Panc1 (cell line): ENCODE data around the gene ADCY3. TPM values are rescaled to one million over a fixed set of nuclear protein-coding genes. Genes with fewer than 3 reads are reported as not detected.

Experiments
- ATAC-seq: fragments of 200-7000 bp; cut with Tn5 transposase; 2 replicates; pipeline ENCODE4 v1.9.1; 2020; ENCODE audit warnings: mild to moderate bottlenecking, moderate library complexity
- BruUV-seq: library from RNA; stranded (reverse); fragments of 400-500 nt; replicated peaks from 2 replicates; lab custom pipeline; 2021; lab: Mats Ljungman, UMichigan
- CTCF ChIA-PET: fragments of 300-600 bp; sonication (Branson Sonifier 250); formaldehyde crosslinking; loops from one replicate; lab custom pipeline; 2022; ENCODE audit warnings: antibody characterized with exemption; lab: Charles Lee
- POLR2A ChIA-PET: fragments of 300-600 bp; sonication (Branson Sonifier 250); formaldehyde crosslinking; loops from one replicate; lab custom pipeline; 2022; ENCODE audit warnings: antibody characterized with exemption; lab: Charles Lee
- DNase-seq: peaks from one replicate; pipeline ENCODE4 v3.0.0-alpha.2; 2010; ENCODE audit warnings: low read depth, low spot score
- H3K27ac ChIP-seq: 2 replicates; pipeline ENCODE4 v1.5.1; 2011; ENCODE audit warnings: mild to moderate bottlenecking, low read length, inconsistent platforms
- H3K27me3 ChIP-seq: fragments of 200-500 bp; sonication (Bioruptor generic); 2 replicates; pipeline ENCODE4 v1.6.0; 2014; ENCODE audit warnings: low read length, inconsistent platforms; ENCODE audit not compliant: control insufficient read depth, insufficient read depth
- H3K36me3 ChIP-seq: fragments of 200-500 bp; sonication (Bioruptor generic); 2 replicates; pipeline ENCODE4 v1.5.1; 2014; ENCODE audit warnings: inconsistent platforms, mild to moderate bottlenecking, low read length, moderate library complexity; ENCODE audit not compliant: control insufficient read depth, insufficient read depth
- H3K4me1 ChIP-seq: 2 replicates; pipeline ENCODE4 v1.5.1; 2011; ENCODE audit warnings: inconsistent platforms, mild to moderate bottlenecking, low read length, moderate library complexity; ENCODE audit not compliant: control insufficient read depth, insufficient read depth
- H3K4me3 ChIP-seq, 2 experiments: 2 replicates each; pipeline ENCODE4 v1.5.1; 2011 to 2012; ENCODE audit warnings: low read depth in 2 of 2, low read length in 2 of 2, mild to moderate bottlenecking in 2 of 2, inconsistent platforms in 1 of 2, moderate library complexity in 1 of 2
- H3K9me3 ChIP-seq: fragments of 200-500 bp; sonication (Bioruptor generic); 2 replicates; pipeline ENCODE4 v1.5.1; 2014; ENCODE audit warnings: low read depth, mild to moderate bottlenecking, inconsistent platforms, low read length, moderate library complexity; ENCODE audit not compliant: control insufficient read depth, insufficient read depth
- CTCF ChIP-seq: fragments of 450-650 bp; IDR thresholded peaks from 2 replicates; pipeline ENCODE4 v1.5.1; 2017; ENCODE audit warnings: mild to moderate bottlenecking
- POLR2AphosphoS5 ChIP-seq: IDR thresholded peaks from 2 replicates; pipeline ENCODE4 v1.6.1; 2012; ENCODE audit warnings: mild to moderate bottlenecking, low read depth, low read length, moderate library complexity
- REST ChIP-seq, 2 experiments: IDR thresholded peaks; 2 replicates each; pipeline ENCODE4 v1.6.1; 2011 to 2012; ENCODE audit warnings: low read depth in 2 of 2, control low read depth in 1 of 2, low read length in 1 of 2, mild to moderate bottlenecking in 1 of 2, moderate library complexity in 1 of 2; ENCODE audit not compliant: insufficient read depth in 1 of 2
- SIN3A ChIP-seq: IDR thresholded peaks from 2 replicates; pipeline ENCODE4 v1.6.1; 2012; ENCODE audit warnings: low read depth, mild to moderate bottlenecking, low read length, moderate library complexity, borderline replicate concordance; ENCODE audit not compliant: insufficient read depth
- TCF7L2 ChIP-seq: IDR thresholded peaks from 2 replicates; pipeline ENCODE4 v1.6.1; 2011; ENCODE audit warnings: mild to moderate bottlenecking, low read depth, low read length, inconsistent platforms
- in situ Hi-C: cut with HindIII; loops from 2 replicates; pipeline ENCODE4 v1.10.0; 2016; ENCODE audit warnings: low sequenced_read_pairs, low pct_unique_long_range_greater_than_20kb
- intact Hi-C: fragments of 100-400 bp; cut with micrococcal nuclease; formaldehyde crosslinking; loops from one replicate; pipeline ENCODE4 v1.10.0; 2022; ENCODE audit not compliant: unreplicated experiment
- total RNA-seq: library from RNA; stranded (reverse); gene quantifications from one replicate; pipeline ENCODE4 v1.2.1, GENCODE V29; 2021; ENCODE audit not compliant: unreplicated experiment

The ADCY3 gene
- total RNA-seq, 1 experiment from 2014 or later = 34.1 TPM

GRCh38 chr2:24919506-24920097, 435 bp downstream of the ADCY3 start:
- no TSS peak for BruUV-seq
- peak overlapping the region; percentile 72; the same call in 1 of the 2 replicates for H3K27ac ChIP-seq
- intact Hi-C loops = no loop called here
- H3K9me3 ChIP-seq = no peaks in the 10 kb centered on the region
- H3K4me1 ChIP-seq = 0 out of 2 replicates have a peak, but pooled peaks cover 3% of the 10 kb centered on the region
- in situ Hi-C loops = no loop called here
- no peak for TF ChIP-seq CTCF
- peak; percentile 55 for ATAC-seq
- no peaks in the 10 kb centered on the region for H3K36me3 ChIP-seq
- H3K27me3 ChIP-seq = no peaks in the 10 kb centered on the region
- CTCF ChIA-PET = interaction anchor here (0.6 kb wide), 1 partner anchor 163 kb away, joined by 3 read pairs; no protein-coding TSS in a partner anchor
- peak overlapping the region; percentile 59 to 62 for H3K4me3 ChIP-seq
- POLR2A ChIA-PET = no interaction called here
- DNase-seq = no peak

- intact Hi-C loops (no loop called here), in situ Hi-C loops (no loop called here)
- Histone ChIP-seq H3K4me3 (peak overlapping the region; percentile 59 to 62), H3K9me3 (no peaks in the 10 kb centered on the region), H3K36me3 (no peaks in the 10 kb centered on the region), H3K27ac (peak overlapping the region; percentile 72; the same call in 1 of the 2 replicates), H3K27me3 (no peaks in the 10 kb centered on the region), H3K4me1 (0 out of 2 replicates have a peak, but pooled peaks cover 3% of the 10 kb centered on the region)
- DNase-seq (no peak), ATAC-seq (peak; percentile 6; the same call in 1 of the 2 replicates)
- BruUV-seq = TSS peak; percentile 62
- no peak for TF ChIP-seq CTCF
- TF ChIP-seq SIN3A = no peak
- no peak for TF ChIP-seq POLR2AphosphoS5
- TF ChIP-seq TCF7L2 = no peak
- TF ChIP-seq REST (IDR thresholded peaks at IDR 0.05; ENCODE audit: insufficient read depth in 1 of 2, low read depth in 2 of 2, low read length in 1 of 2) = no peak
- ChIA-PET CTCF (interaction anchor here (0.6 kb wide), 1 partner anchor 164 kb away, joined by 3 read pairs; no protein-coding TSS in a partner anchor), POLR2A (no interaction called here)
Measured at GRCh38 chr2:24919037-24919505, 966 bp downstream of the ADCY3 start.
